MCF 10A (cell line): ENCODE results near the gene GJB4. TPM values are rescaled to one million over a fixed set of nuclear protein-coding genes. Genes with fewer than 3 reads are reported as not detected.

ENCODE experiments used
- BruUV-seq: library from RNA; stranded (reverse); fragments of 400-500 nt; replicated peaks from 2 replicates; lab custom pipeline; 2021; lab: Mats Ljungman, UMichigan
- CTCF ChIA-PET: fragments of 300-600 bp; sonication (Branson Sonifier 250); formaldehyde crosslinking; extraction: SDS; loops from one replicate; lab custom pipeline; 2021; ENCODE audit warnings: antibody characterized with exemption, inconsistent platforms; lab: Yijun Ruan, JAX
- POLR2A ChIA-PET: fragments of 300-600, 350-650 bp; sonication (Branson Sonifier 250); formaldehyde crosslinking; extraction: SDS; loops from one replicate; lab custom pipeline; 2020; ENCODE audit warnings: antibody characterized with exemption, inconsistent platforms; lab: Yijun Ruan, JAX
- DNase-seq: peaks from one replicate; pipeline ENCODE4 v3.0.0-alpha.2; 2018; ENCODE audit not compliant: unreplicated experiment
- H3K27ac Mint-ChIP-seq: one replicate; pipeline ENCODE4 v1.8.0; 2022; ENCODE audit warnings: mild to moderate bottlenecking, low read depth, mixed read lengths; ENCODE audit not compliant: unreplicated experiment
- H3K27me3 Mint-ChIP-seq: one replicate; pipeline ENCODE4 v1.8.0; 2022; ENCODE audit warnings: mixed read lengths; ENCODE audit not compliant: insufficient read depth, unreplicated experiment
- H3K36me3 Mint-ChIP-seq: one replicate; pipeline ENCODE4 v1.8.0; 2022; ENCODE audit warnings: mild to moderate bottlenecking, moderate library complexity, mixed read lengths; ENCODE audit not compliant: insufficient read depth, unreplicated experiment
- H3K4me1 Mint-ChIP-seq: one replicate; pipeline ENCODE4 v1.8.0; 2022; ENCODE audit warnings: mixed read lengths; ENCODE audit not compliant: insufficient read depth, unreplicated experiment
- H3K4me3 Mint-ChIP-seq: one replicate; pipeline ENCODE4 v1.8.0; 2022; ENCODE audit warnings: mild to moderate bottlenecking, moderate library complexity, mixed read lengths; ENCODE audit not compliant: unreplicated experiment
- H3K9me3 Mint-ChIP-seq: one replicate; pipeline ENCODE4 v1.8.0; 2022; ENCODE audit warnings: mixed read lengths; ENCODE audit not compliant: unreplicated experiment
- intact Hi-C: fragments of 100-400 bp; cut with micrococcal nuclease; formaldehyde crosslinking; loops from 2 replicates; pipeline ENCODE4 v1.14.1; 2022
- total RNA-seq: library from RNA; stranded (reverse); gene quantifications from 2 replicates; pipeline ENCODE4 v1.2.3, GENCODE V29; 2022
- TF ChIP-seq, protein P1 (sequence below): fragments of 200-600 bp; IDR thresholded peaks from one replicate; pipeline ENCODE4 v1.8.0; 2022; ENCODE audit warnings: antibody characterized with exemption, mild to moderate bottlenecking; ENCODE audit not compliant: unreplicated experiment

The GJB4 gene
- total RNA-seq, 1 experiment from 2014 or later: 0.28 TPM

DNA sequence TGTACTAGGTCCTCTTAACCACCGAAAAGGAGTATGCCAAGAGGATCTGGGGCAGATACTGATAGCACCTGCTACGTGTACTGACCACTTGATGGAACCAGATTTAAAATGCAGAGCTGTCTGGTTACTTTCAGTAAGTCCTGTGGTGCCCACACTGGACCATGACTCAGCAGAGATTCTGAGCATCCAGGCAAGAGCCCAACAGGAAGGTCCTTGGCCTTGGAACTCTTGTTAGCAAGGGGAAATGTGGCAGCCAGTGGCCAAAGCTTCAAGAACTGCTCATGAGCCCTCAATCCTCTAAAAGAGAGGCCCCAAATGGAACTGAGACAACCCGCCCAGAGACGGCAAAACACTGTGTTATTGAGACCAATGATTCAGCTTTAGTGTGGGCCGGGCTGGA lies 8.9 kb upstream of the GJB4 start:
- H3K9me3 Mint-ChIP-seq: peaks cover 9% of the 10 kb centered on the region
- no peaks in the 10 kb centered on the region for H3K36me3 Mint-ChIP-seq
- CTCF ChIA-PET: interaction anchor here (1.0 to 8.9 kb wide), 5 partner anchors 10 to 1118 kb away, joined by 3 to 82 read pairs (median 8); partner anchors contain the start of gene SMIM12
- H3K4me1 Mint-ChIP-seq: peaks cover 8% of the 10 kb centered on the region
- H3K4me3 Mint-ChIP-seq: no peak overlapping the region
- H3K27ac Mint-ChIP-seq: no peak overlapping the region
- H3K27me3 Mint-ChIP-seq: no peaks in the 10 kb centered on the region
- no peak for DNase-seq
- intact Hi-C loops: no loop called here
- no TSS peak for BruUV-seq
- POLR2A ChIA-PET: interaction anchor here (0.7 kb wide), 1 partner anchor 109 kb away, joined by 3 read pairs; the partner anchor contains the start of gene SMIM12
- TF ChIP-seq, protein P1, sequence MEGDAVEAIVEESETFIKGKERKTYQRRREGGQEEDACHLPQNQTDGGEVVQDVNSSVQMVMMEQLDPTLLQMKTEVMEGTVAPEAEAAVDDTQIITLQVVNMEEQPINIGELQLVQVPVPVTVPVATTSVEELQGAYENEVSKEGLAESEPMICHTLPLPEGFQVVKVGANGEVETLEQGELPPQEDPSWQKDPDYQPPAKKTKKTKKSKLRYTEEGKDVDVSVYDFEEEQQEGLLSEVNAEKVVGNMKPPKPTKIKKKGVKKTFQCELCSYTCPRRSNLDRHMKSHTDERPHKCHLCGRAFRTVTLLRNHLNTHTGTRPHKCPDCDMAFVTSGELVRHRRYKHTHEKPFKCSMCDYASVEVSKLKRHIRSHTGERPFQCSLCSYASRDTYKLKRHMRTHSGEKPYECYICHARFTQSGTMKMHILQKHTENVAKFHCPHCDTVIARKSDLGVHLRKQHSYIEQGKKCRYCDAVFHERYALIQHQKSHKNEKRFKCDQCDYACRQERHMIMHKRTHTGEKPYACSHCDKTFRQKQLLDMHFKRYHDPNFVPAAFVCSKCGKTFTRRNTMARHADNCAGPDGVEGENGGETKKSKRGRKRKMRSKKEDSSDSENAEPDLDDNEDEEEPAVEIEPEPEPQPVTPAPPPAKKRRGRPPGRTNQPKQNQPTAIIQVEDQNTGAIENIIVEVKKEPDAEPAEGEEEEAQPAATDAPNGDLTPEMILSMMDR: no peak

DNA sequence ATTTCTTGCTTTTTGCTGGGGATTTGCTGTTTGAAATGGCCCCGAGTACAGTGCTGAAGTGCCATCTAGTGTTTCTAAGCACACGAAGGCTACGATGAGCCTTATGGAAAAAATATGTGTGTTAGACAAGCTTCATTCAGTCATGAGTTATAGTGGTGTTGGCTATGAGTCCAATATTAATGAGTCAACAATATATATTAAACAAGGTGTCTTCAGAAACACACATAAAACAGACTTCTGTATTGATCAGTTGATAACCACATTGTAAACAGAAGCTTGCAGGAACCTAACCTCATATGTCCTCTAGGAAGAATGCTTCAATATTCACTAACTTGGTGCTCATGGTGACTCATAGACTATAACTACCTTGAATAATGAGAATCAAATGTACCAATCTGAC lies 6.4 kb upstream of the GJB4 start:
- H3K4me3 Mint-ChIP-seq: no peak overlapping the region
- ChIA-PET POLR2A (no interaction called here), CTCF (interaction anchor here (0.6 to 8.9 kb wide), 5 partner anchors 12 to 1120 kb away, joined by 3 to 82 read pairs (median 5); no protein-coding TSS in a partner anchor)
- TF ChIP-seq, protein P1: no peak
- H3K27me3 Mint-ChIP-seq: no peaks in the 10 kb centered on the region
- H3K9me3 Mint-ChIP-seq: peaks cover 9% of the 10 kb centered on the region
- BruUV-seq: no TSS peak
- peak overlapping the region; percentile 96 for H3K27ac Mint-ChIP-seq
- no peak for DNase-seq
- H3K36me3 Mint-ChIP-seq: no peaks in the 10 kb centered on the region
- H3K4me1 Mint-ChIP-seq: peaks cover 16% of the 10 kb centered on the region
- intact Hi-C loops: no loop called here

DNA sequence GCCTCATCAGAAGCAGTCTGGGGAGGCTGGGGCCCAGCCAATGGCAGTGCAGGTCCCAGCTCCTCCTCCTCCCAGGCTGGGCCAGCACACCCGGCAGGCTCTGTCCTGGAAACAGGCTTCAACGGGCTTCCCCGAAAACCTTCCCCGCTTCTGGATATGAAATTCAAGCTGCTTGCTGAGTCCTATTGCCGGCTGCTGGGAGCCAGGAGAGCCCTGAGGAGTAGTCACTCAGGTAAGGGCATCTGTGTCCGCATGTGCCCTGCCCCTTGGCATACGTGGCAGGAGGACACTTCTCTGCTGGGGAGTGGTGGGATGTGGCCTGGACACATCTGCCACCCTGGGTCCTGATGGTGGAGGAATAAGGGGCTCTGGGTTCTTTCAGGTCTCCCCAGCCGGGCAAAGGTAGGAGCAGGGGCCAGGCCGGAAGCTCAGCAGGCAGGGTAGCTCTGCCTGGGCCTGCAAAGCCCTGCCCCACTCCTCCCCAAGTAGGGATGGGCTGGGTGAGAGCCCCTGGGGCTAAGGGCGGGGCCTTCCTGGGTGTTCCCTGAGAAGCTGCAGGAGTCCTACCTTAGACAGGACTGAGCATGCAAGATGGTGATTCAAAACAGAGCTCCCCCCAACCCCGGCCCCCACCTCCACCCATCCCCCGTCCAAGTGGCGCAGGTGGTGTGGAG lies 4.4 kb upstream of the GJB4 start, which contains the start of gene GJB5:
TSS of gene GJB5 (plus strand) at position 84 of the 674 bp plus-strand sequence. CDS start 2,284 bp downstream, outside the sequence.
- ChIA-PET CTCF (interaction anchor here (0.6 to 8.9 kb wide), 16 partner anchors 8 to 1122 kb away, joined by 3 to 82 read pairs (median 4); partner anchors contain the start of genes GJB3 and SMIM12), POLR2A (interaction anchor here (0.5 to 2.1 kb wide), 20 partner anchors 8 to 1801 kb away, joined by 3 to 21 read pairs (median 4); partner anchors contain the start of genes SMIM12 and TMEM35B)
- BruUV-seq: no TSS peak
- no peaks in the 10 kb centered on the region for H3K36me3 Mint-ChIP-seq
- TF ChIP-seq, protein P1: no peak
- H3K9me3 Mint-ChIP-seq: peaks cover 9% of the 10 kb centered on the region
- intact Hi-C loops: loop anchor here (1.0 kb wide), 2 partner anchors 8 to 26 kb away; partner anchors contain the start of gene GJB3
- no peaks in the 10 kb centered on the region for H3K27me3 Mint-ChIP-seq
- H3K4me1 Mint-ChIP-seq: peaks cover 16% of the 10 kb centered on the region
- DNase-seq: peak; percentile 94
- H3K27ac Mint-ChIP-seq: peak within 1 kb of the TSS; percentile 96
- H3K4me3 Mint-ChIP-seq: peak within 1 kb of the TSS; percentile 93

DNA sequence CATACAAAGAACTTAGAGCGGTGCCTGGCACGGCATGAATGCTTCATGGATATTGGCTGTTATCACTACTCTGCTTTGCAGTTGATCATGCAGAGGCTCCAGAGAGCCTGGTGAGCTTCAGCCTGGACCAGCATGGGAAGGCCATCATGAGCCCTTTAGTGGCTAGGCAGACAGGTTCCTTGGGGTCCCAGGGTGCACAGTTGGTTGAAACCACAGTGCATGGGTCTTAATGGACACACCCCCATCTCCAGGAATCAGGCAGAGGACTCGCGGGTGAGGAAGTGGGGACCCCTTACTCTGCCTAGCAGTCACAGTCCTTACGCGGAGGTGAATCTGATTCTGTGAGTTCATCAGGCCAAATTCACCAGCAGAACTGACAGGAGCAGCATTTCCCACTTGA lies 3.6 kb upstream of the GJB4 start:
- POLR2A ChIA-PET: interaction anchor here (0.7 to 2.1 kb wide), 9 partner anchors 9 to 111 kb away, joined by 3 to 21 read pairs (median 7); partner anchors contain the start of gene SMIM12
- Mint-ChIP-seq H3K36me3 (no peaks in the 10 kb centered on the region), H3K4me1 (peaks cover 16% of the 10 kb centered on the region), H3K27me3 (no peaks in the 10 kb centered on the region), H3K27ac (peak overlapping the region; percentile 96), H3K4me3 (peak overlapping the region; percentile 93), H3K9me3 (peaks cover 9% of the 10 kb centered on the region)
- intact Hi-C loops: loop anchor here (1.0 kb wide), 2 partner anchors 7 to 25 kb away; partner anchors contain the start of gene GJB3
- TF ChIP-seq, protein P1: no peak
- CTCF ChIA-PET: interaction anchor here (0.6 to 8.9 kb wide), 11 partner anchors 15 to 1499 kb away, joined by 3 to 82 read pairs (median 8); partner anchors contain the start of genes GJB3 and SMIM12
- BruUV-seq: TSS peak; percentile 49
- no peak for DNase-seq
